MCF 10A (cell line): ENCODE measurements around the gene RAB40AL. TPM values are rescaled to one million over a fixed set of nuclear protein-coding genes. Genes with fewer than 3 reads are reported as not detected.
A peak's percentile ranks its signal among the peaks of the same experiment; 100 is the strongest.

Source experiments
- BruUV-seq: library from RNA; stranded (reverse); fragments of 400-500 nt; replicated peaks from 2 replicates; lab custom pipeline; 2021; lab: Mats Ljungman, UMichigan
- CTCF ChIA-PET: fragments of 300-600 bp; sonication (Branson Sonifier 250); formaldehyde crosslinking; extraction: SDS; loops from one replicate; lab custom pipeline; 2021; ENCODE audit warnings: antibody characterized with exemption, inconsistent platforms; lab: Yijun Ruan, JAX
- POLR2A ChIA-PET: fragments of 300-600, 350-650 bp; sonication (Branson Sonifier 250); formaldehyde crosslinking; extraction: SDS; loops from one replicate; lab custom pipeline; 2020; ENCODE audit warnings: antibody characterized with exemption, inconsistent platforms; lab: Yijun Ruan, JAX
- DNase-seq: peaks from one replicate; pipeline ENCODE4 v3.0.0-alpha.2; 2018; ENCODE audit not compliant: unreplicated experiment
- H3K27ac Mint-ChIP-seq: one replicate; pipeline ENCODE4 v1.8.0; 2022; ENCODE audit warnings: mild to moderate bottlenecking, low read depth, mixed read lengths; ENCODE audit not compliant: unreplicated experiment
- H3K27me3 Mint-ChIP-seq: one replicate; pipeline ENCODE4 v1.8.0; 2022; ENCODE audit warnings: mixed read lengths; ENCODE audit not compliant: insufficient read depth, unreplicated experiment
- H3K36me3 Mint-ChIP-seq: one replicate; pipeline ENCODE4 v1.8.0; 2022; ENCODE audit warnings: mild to moderate bottlenecking, moderate library complexity, mixed read lengths; ENCODE audit not compliant: insufficient read depth, unreplicated experiment
- H3K4me1 Mint-ChIP-seq: one replicate; pipeline ENCODE4 v1.8.0; 2022; ENCODE audit warnings: mixed read lengths; ENCODE audit not compliant: insufficient read depth, unreplicated experiment
- H3K4me3 Mint-ChIP-seq: one replicate; pipeline ENCODE4 v1.8.0; 2022; ENCODE audit warnings: mild to moderate bottlenecking, moderate library complexity, mixed read lengths; ENCODE audit not compliant: unreplicated experiment
- H3K9me3 Mint-ChIP-seq: one replicate; pipeline ENCODE4 v1.8.0; 2022; ENCODE audit warnings: mixed read lengths; ENCODE audit not compliant: unreplicated experiment
- intact Hi-C: fragments of 100-400 bp; cut with micrococcal nuclease; formaldehyde crosslinking; loops from 2 replicates; pipeline ENCODE4 v1.14.1; 2022
- total RNA-seq: library from RNA; stranded (reverse); gene quantifications from 2 replicates; pipeline ENCODE4 v1.2.3, GENCODE V29; 2022
- TF ChIP-seq, protein P1 (sequence below): fragments of 200-600 bp; IDR thresholded peaks from one replicate; pipeline ENCODE4 v1.8.0; 2022; ENCODE audit warnings: antibody characterized with exemption, mild to moderate bottlenecking; ENCODE audit not compliant: unreplicated experiment

Gene RAB40AL
- total RNA-seq, 1 experiment from 2014 or later = 0.70 TPM

- Mint-ChIP-seq H3K9me3 (peaks cover 16% of the 10 kb centered on the region), H3K27ac (no peak overlapping the region), H3K4me1 (peaks cover 17% of the 10 kb centered on the region), H3K36me3 (no peaks in the 10 kb centered on the region), H3K4me3 (no peak overlapping the region), H3K27me3 (peaks cover 33% of the 10 kb centered on the region)
- no peak for DNase-seq
- no TSS peak for BruUV-seq
- ChIA-PET POLR2A (no interaction called here), CTCF (interaction anchor here (2.9 kb wide), 1 partner anchor 24 kb away, joined by 18 read pairs; no protein-coding TSS in a partner anchor)
- intact Hi-C loops = no loop called here
- TF ChIP-seq, protein P1, sequence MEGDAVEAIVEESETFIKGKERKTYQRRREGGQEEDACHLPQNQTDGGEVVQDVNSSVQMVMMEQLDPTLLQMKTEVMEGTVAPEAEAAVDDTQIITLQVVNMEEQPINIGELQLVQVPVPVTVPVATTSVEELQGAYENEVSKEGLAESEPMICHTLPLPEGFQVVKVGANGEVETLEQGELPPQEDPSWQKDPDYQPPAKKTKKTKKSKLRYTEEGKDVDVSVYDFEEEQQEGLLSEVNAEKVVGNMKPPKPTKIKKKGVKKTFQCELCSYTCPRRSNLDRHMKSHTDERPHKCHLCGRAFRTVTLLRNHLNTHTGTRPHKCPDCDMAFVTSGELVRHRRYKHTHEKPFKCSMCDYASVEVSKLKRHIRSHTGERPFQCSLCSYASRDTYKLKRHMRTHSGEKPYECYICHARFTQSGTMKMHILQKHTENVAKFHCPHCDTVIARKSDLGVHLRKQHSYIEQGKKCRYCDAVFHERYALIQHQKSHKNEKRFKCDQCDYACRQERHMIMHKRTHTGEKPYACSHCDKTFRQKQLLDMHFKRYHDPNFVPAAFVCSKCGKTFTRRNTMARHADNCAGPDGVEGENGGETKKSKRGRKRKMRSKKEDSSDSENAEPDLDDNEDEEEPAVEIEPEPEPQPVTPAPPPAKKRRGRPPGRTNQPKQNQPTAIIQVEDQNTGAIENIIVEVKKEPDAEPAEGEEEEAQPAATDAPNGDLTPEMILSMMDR = no peak
These were observed 37.9 kb downstream of the RAB40AL start for GRCh38 chrX:102975016-102975415.

DNA sequence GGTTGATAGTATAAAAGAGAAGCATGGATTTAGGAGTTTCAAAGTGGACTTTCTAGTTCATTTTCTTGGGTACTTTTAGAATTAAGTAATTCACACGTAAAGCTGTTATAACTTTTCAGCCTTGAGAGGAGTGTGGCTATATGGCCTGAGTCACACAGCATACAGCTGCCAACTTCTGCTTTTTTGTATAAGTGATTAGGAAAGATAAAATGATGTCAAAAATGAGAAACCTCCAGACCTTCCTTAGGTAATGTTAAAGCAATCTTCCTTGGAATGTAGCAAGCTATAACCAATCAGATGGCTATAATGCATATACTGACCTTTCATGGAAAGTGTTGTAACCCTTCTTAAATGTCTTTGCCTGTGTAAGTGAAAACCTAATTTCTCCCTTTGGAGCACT, 39.2 kb downstream of the RAB40AL start:
- intact Hi-C loops = no loop called here
- ChIA-PET POLR2A (interaction anchor here (0.7 to 1.6 kb wide), 8 partner anchors 9 to 177 kb away, joined by 3 to 4 read pairs (median 3); no protein-coding TSS in a partner anchor), CTCF (interaction anchor here (0.7 to 2.9 kb wide), 5 partner anchors 15 to 182 kb away, joined by 3 to 18 read pairs (median 6); no protein-coding TSS in a partner anchor)
- H3K9me3 Mint-ChIP-seq = peaks cover 9% of the 10 kb centered on the region
- H3K4me3 Mint-ChIP-seq = no peak overlapping the region
- H3K27me3 Mint-ChIP-seq = peaks cover 34% of the 10 kb centered on the region
- peaks cover 17% of the 10 kb centered on the region for H3K4me1 Mint-ChIP-seq
- no peaks in the 10 kb centered on the region for H3K36me3 Mint-ChIP-seq
- DNase-seq = peak; percentile 53
- BruUV-seq = no TSS peak
- TF ChIP-seq, protein P1 = no peak
- H3K27ac Mint-ChIP-seq = no peak overlapping the region

DNA sequence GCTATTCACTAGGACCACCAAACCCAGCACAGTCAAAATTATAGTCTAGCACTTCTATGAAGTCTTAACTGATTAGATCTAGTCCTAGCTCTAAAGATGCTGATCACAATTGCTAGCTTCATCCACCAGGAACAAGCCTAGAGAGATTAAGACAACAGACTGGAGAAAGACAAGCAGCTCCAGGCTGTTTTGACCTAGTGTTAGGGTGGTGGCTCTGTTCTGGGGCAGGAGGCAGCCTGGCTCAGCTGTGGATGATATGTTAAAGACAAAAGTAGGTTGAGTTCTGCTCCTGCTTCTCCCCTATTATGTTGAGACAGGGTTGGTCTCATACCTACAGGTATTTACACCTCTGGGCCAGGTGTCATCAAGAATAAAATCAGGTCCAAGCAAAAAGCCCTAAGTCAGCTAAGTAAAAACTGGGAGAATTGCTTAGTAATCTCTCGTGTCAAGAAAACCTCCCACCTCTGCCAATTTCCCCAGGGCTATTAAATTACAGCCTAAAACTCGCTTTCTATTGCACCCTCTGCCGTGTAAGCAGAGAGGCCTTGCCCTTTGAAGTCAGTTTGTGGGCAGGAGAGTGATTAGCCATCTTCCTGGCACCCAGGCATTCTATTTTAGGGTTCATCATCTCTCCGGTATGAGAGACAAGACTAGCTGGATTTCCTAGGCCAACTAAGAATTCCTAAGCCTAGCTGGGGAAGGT, 39.9 kb downstream of the RAB40AL start:
- Mint-ChIP-seq H3K4me1 (peaks cover 17% of the 10 kb centered on the region), H3K36me3 (no peaks in the 10 kb centered on the region), H3K27ac (peak overlapping the region; percentile 49), H3K27me3 (peaks cover 41% of the 10 kb centered on the region), H3K4me3 (no peak overlapping the region), H3K9me3 (peaks cover 9% of the 10 kb centered on the region)
- ChIA-PET CTCF (interaction anchor here (0.7 to 2.9 kb wide), 8 partner anchors 15 to 277 kb away, joined by 3 to 18 read pairs (median 4); no protein-coding TSS in a partner anchor), POLR2A (interaction anchor here (0.9 to 1.6 kb wide), 6 partner anchors 12 to 76 kb away, joined by 3 to 4 read pairs (median 3); no protein-coding TSS in a partner anchor)
- intact Hi-C loops = no loop called here
- BruUV-seq = no TSS peak
- peak; percentile 87 for DNase-seq
- TF ChIP-seq, protein P1 = no peak

DNA sequence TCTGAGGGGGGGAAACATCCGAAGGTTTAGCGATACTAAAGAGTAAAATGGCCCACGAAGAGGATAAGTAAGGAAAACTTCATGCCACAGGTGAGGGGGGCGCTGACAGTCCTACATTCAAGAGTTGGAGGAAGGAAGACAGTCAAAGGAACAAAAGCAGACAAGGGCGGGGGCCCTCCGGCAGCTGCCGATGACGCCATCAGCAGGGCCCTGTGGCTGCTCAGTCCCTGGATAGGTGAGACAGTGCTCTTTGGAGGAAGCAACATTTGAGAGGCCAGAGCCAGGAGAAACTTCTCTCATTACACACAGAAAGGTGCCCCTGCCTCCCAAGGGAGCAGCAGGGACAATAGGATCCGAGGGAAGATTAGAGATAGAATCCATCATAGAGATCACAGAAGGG, 41.5 kb downstream of the RAB40AL start:
- H3K4me1 Mint-ChIP-seq = peaks cover 17% of the 10 kb centered on the region
- H3K36me3 Mint-ChIP-seq = no peaks in the 10 kb centered on the region
- no peak for DNase-seq
- CTCF ChIA-PET = interaction anchor here (1.1 kb wide), 2 partner anchors 27 to 78 kb away, joined by 3 read pairs; no protein-coding TSS in a partner anchor
- BruUV-seq = no TSS peak
- intact Hi-C loops = no loop called here
- H3K27ac Mint-ChIP-seq = no peak overlapping the region
- TF ChIP-seq, protein P1 = no peak
- H3K27me3 Mint-ChIP-seq = peaks cover 54% of the 10 kb centered on the region
- no peak overlapping the region for H3K4me3 Mint-ChIP-seq
- POLR2A ChIA-PET = no interaction called here
- H3K9me3 Mint-ChIP-seq = peaks cover 5% of the 10 kb centered on the region
